ENCODE measurements around the gene OPRM1. TPM values are rescaled to one million over a fixed set of nuclear protein-coding genes. Genes with fewer than 3 reads are reported as not detected.

Gene OPRM1
- total and polyA plus RNA-seq, 4 experiments from 2014 or later = not detected

DNA sequence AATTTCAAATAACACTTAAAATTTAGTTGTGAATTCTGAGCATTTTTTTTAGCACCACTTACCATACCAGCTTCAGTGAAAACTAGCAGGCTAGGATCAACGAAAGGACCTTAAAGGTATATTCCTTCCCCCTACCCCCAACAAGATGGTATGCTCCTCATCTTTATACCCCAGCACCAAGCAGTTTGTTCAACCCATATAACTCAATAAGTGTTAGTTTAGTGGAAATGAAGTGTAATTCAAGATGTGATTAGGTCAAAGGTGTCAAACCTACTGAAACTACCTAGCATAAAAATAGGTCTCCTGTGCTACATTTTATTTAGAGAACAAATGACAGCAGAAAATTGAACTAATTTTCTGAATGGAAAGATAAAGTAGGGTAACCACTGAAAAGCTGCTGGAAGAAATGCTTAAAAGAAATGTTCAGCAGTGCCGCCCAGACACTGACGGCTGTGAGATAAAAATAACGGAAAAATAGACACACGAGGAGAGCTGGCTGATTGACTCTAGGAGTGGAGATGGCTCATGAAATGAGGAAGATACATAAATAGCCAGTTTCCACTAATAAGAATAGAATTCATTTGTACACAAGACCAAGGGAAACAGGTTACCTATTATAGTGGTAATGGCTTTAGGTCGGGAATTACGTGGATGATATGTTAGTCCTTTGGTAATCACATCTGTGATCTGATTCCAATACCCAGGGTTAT lies 222.8 kb downstream of the OPRM1 start:
- Histone ChIP-seq H3K9me3 (ENCODE audit: control insufficient read depth in 1 of 2, low read length in 2 of 2) (no peaks in the 10 kb centered on the region), H3K27ac (ENCODE audit: low read depth, low read length) (no peak overlapping the region), H3K27me3 (ENCODE audit: insufficient read depth, low read length) (no peaks in the 10 kb centered on the region), H3K4me3 (ENCODE audit: low read length in 2 of 2) (no peak overlapping the region), H3K36me3 (ENCODE audit: insufficient read depth, low read length) (no peaks in the 10 kb centered on the region), H3K4me1 (ENCODE audit: insufficient read depth, low read length) (peaks cover 10% of the 10 kb centered on the region)
- CTCF ChIA-PET (ENCODE audit: partially characterized antibody) = interaction anchor here (0.9 to 2.3 kb wide), 2 partner anchors 15 to 107 kb away, joined by 3 to 7 read pairs; no protein-coding TSS in a partner anchor
- Mint-ChIP-seq H3K4me3 (peak overlapping the region in 3 of 8 donors; percentile 9 to 38 (median 34)), H3K27me3 (no peaks in the 10 kb centered on the region), H3K36me3 (peaks cover 3% of the 10 kb centered on the region in 2 donors), H3K4me1 (peaks cover 16 to 22% (median 22%) of the 10 kb centered on the region in 4 donors), H3K9me3 (no peaks in the 10 kb centered on the region), H3K27ac (peak overlapping the region in 1 of 7 donors; percentile 83)
- intact Hi-C loops (cut with micrococcal nuclease) = no loop called here
- POLR2A ChIA-PET (ENCODE audit: partially characterized antibody) = no interaction called here
- DNase-seq = no peak

DNA sequence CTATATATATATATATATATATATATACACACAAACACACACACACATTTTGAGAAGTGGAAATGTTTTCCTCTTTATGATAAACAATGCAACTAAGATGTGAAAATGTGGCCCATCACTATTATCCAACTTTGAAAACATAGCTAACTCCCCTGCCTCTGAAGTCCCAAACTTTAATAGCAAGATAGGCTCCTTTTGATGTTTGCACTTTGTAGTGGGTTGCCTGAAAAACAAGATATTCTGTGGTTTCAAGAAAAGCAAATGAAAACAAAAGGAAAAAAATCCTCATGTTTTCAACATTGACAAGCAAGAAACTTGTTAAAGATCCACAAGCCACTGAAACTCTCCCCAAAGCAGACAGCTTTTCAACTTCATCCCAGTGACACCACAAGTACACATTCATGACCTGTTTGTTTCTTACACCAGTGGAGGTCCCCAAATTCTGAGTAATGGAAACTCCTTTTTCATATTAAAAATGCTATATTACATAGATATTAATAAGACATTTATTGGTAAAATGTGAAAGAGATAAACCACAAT lies 227.6 kb downstream of the OPRM1 start:
- Mint-ChIP-seq H3K4me3 (peak overlapping the region in 7 of 8 donors; percentile 4 to 79 (median 67)), H3K4me1 (peaks cover 17 to 28% (median 21%) of the 10 kb centered on the region in 4 donors), H3K27me3 (no peaks in the 10 kb centered on the region), H3K27ac (peak overlapping the region in 6 of 7 donors; percentile 3 to 85 (median 14)), H3K9me3 (no peaks in the 10 kb centered on the region), H3K36me3 (peaks cover 0 to 3% of the 10 kb centered on the region in 2 donors)
- ChIA-PET POLR2A (ENCODE audit: partially characterized antibody) (interaction anchor here (1.1 to 5.5 kb wide), 5 partner anchors 11 to 109 kb away, joined by 4 to 36 read pairs (median 5); no protein-coding TSS in a partner anchor), CTCF (ENCODE audit: partially characterized antibody) (interaction anchor here (1.0 to 4.3 kb wide), 6 partner anchors 11 to 112 kb away, joined by 3 to 23 read pairs (median 5); no protein-coding TSS in a partner anchor)
- Histone ChIP-seq H3K9me3 (ENCODE audit: control insufficient read depth in 1 of 2, low read length in 2 of 2) (no peaks in the 10 kb centered on the region), H3K4me1 (ENCODE audit: insufficient read depth, low read length) (peaks cover 26% of the 10 kb centered on the region), H3K27me3 (ENCODE audit: insufficient read depth, low read length) (no peaks in the 10 kb centered on the region), H3K27ac (ENCODE audit: low read depth, low read length) (no peak overlapping the region), H3K36me3 (ENCODE audit: insufficient read depth, low read length) (no peaks in the 10 kb centered on the region), H3K4me3 (ENCODE audit: low read length in 2 of 2) (no peak overlapping the region)
- peak in 2 of 5 donors; percentile 16 to 20 for DNase-seq
- intact Hi-C loops (cut with micrococcal nuclease) = loop anchor here (2.0 to 5.0 kb wide), 2 partner anchors 16 to 34 kb away; no protein-coding TSS in a partner anchor

DNA sequence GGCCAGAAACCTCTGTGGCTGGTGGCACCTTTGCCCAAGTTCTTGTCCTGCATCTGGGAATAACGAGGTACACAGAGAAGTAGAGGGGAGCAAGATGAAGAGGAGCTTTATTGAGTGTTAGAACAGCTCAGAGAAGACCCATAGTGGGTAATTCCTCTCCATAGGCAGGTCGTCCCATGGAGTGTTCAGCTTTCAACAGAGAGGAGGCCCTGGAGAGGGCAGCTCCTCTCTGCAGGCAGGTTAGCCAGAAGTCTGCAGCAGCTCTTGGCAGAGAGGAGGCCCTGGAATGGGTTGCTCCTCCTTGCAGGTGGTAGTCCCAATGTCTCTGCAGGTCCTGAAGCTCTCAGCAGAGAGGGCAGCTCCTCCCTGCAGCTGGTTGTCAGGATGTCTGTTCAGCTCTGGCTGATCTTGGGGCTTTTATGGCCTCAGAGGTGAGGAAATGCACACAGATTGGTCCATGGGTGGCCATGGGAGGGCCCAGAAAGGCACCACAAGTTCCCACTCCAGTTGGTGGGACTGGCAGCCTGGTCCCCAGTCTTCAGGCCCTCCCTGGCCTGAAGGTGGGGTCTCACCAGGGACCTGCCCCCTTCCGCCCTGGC lies 228.6 kb downstream of the OPRM1 start:
- peak overlapping the region in 5 of 7 donors; percentile 27 to 89 (median 58) for H3K27ac Mint-ChIP-seq
- ChIA-PET POLR2A (ENCODE audit: partially characterized antibody) (interaction anchor here (1.2 to 5.5 kb wide), 3 partner anchors 10 to 113 kb away, joined by 3 to 36 read pairs (median 5); no protein-coding TSS in a partner anchor), CTCF (ENCODE audit: partially characterized antibody) (interaction anchor here (0.7 to 4.3 kb wide), 9 partner anchors 8 to 115 kb away, joined by 3 to 23 read pairs (median 3); no protein-coding TSS in a partner anchor)
- peaks cover 17 to 24% (median 20%) of the 10 kb centered on the region in 4 donors for H3K4me1 Mint-ChIP-seq
- no peaks in the 10 kb centered on the region for H3K36me3 ChIP-seq (ENCODE audit: insufficient read depth, low read length)
- no peaks in the 10 kb centered on the region for H3K27me3 ChIP-seq (ENCODE audit: insufficient read depth, low read length)
- peaks cover 0 to 3% of the 10 kb centered on the region in 2 donors for H3K36me3 Mint-ChIP-seq
- H3K4me3 Mint-ChIP-seq = peak overlapping the region in 7 of 8 donors; percentile 48 to 74 (median 66)
- DNase-seq = peak in 1 of 5 donors; percentile 16
- H3K27ac ChIP-seq (ENCODE audit: low read depth, low read length) = no peak overlapping the region
- intact Hi-C loops (cut with micrococcal nuclease) = loop anchor here (2.0 to 5.0 kb wide), 2 partner anchors 17 to 35 kb away; no protein-coding TSS in a partner anchor
- no peak overlapping the region for H3K4me3 ChIP-seq (ENCODE audit: low read length in 2 of 2)
- H3K4me1 ChIP-seq (ENCODE audit: insufficient read depth, low read length) = peaks cover 26% of the 10 kb centered on the region
- no peaks in the 10 kb centered on the region for H3K27me3 Mint-ChIP-seq
- no peaks in the 10 kb centered on the region for H3K9me3 ChIP-seq (ENCODE audit: control insufficient read depth in 1 of 2, low read length in 2 of 2)
- no peaks in the 10 kb centered on the region for H3K9me3 Mint-ChIP-seq

- no peak overlapping the region for H3K27ac ChIP-seq (ENCODE audit: low read depth, low read length)
- DNase-seq = no peak
- Mint-ChIP-seq H3K27ac (peak overlapping the region in 4 of 7 donors; percentile 68 to 87 (median 78)), H3K36me3 (peaks cover 0 to 3% of the 10 kb centered on the region in 2 donors), H3K9me3 (no peaks in the 10 kb centered on the region), H3K4me1 (peaks cover 17 to 24% (median 20%) of the 10 kb centered on the region in 4 donors), H3K4me3 (peak overlapping the region in 4 of 8 donors; percentile 17 to 64 (median 32)), H3K27me3 (no peaks in the 10 kb centered on the region)
- intact Hi-C loops (cut with micrococcal nuclease) = loop anchor here (5.0 kb wide), 1 partner anchor 36 kb away; no protein-coding TSS in a partner anchor
- H3K27me3 ChIP-seq (ENCODE audit: insufficient read depth, low read length) = no peaks in the 10 kb centered on the region
- H3K4me1 ChIP-seq (ENCODE audit: insufficient read depth, low read length) = peaks cover 26% of the 10 kb centered on the region
- H3K4me3 ChIP-seq (ENCODE audit: low read length in 2 of 2) = no peak overlapping the region
- CTCF ChIA-PET (ENCODE audit: partially characterized antibody) = no interaction called here
- no peaks in the 10 kb centered on the region for H3K36me3 ChIP-seq (ENCODE audit: insufficient read depth, low read length)
- POLR2A ChIA-PET (ENCODE audit: partially characterized antibody) = interaction anchor here (5.5 kb wide), 1 partner anchor 20 kb away, joined by 36 read pairs; no protein-coding TSS in a partner anchor
- H3K9me3 ChIP-seq (ENCODE audit: control insufficient read depth in 1 of 2, low read length in 2 of 2) = no peaks in the 10 kb centered on the region
Observed at GRCh38 chr6:154268486-154268885, 229.4 kb downstream of the OPRM1 start.

DNA sequence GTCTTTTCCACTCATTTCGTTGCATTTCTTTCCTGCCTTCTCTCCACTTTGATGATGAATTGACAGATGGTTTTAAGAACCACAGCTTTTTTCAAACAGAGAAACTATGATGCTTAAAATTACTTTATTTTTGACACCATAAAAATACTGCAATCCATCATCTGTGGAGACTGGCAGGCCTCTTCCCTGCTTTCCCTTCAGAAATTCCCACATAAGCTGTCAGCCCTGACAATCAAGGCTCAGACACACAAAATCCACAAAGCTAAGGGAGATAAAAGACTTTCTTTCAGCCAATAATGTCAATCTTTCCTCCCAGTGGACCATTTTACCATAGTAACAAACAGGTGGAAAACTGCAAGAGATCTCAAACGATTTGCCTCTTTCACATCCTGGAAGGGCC lies 235.1 kb downstream of the OPRM1 start:
- H3K4me3 ChIP-seq (ENCODE audit: low read length in 2 of 2) = no peak overlapping the region
- Mint-ChIP-seq H3K36me3 (no peaks in the 10 kb centered on the region), H3K27ac (peak overlapping the region in 1 of 7 donors; percentile 4), H3K9me3 (no peaks in the 10 kb centered on the region), H3K4me1 (peaks cover 17 to 27% (median 22%) of the 10 kb centered on the region in 4 donors), H3K4me3 (no peak overlapping the region), H3K27me3 (no peaks in the 10 kb centered on the region)
- peaks cover 16% of the 10 kb centered on the region for H3K4me1 ChIP-seq (ENCODE audit: insufficient read depth, low read length)
- intact Hi-C loops (cut with micrococcal nuclease) = loop anchor here (10.0 kb wide), 1 partner anchor 101 kb away; no protein-coding TSS in a partner anchor
- POLR2A ChIA-PET (ENCODE audit: partially characterized antibody) = interaction anchor here (1.6 to 3.0 kb wide), 2 partner anchors 26 to 117 kb away, joined by 12 to 13 read pairs; no protein-coding TSS in a partner anchor
- H3K27ac ChIP-seq (ENCODE audit: low read depth, low read length) = no peak overlapping the region
- H3K36me3 ChIP-seq (ENCODE audit: insufficient read depth, low read length) = no peaks in the 10 kb centered on the region
- H3K9me3 ChIP-seq (ENCODE audit: control insufficient read depth in 1 of 2, low read length in 2 of 2) = no peaks in the 10 kb centered on the region
- DNase-seq = no peak
- CTCF ChIA-PET (ENCODE audit: partially characterized antibody) = interaction anchor here (1.0 to 9.6 kb wide), 9 partner anchors 10 to 118 kb away, joined by 3 to 323 read pairs (median 5); no protein-coding TSS in a partner anchor
- no peaks in the 10 kb centered on the region for H3K27me3 ChIP-seq (ENCODE audit: insufficient read depth, low read length)

DNA sequence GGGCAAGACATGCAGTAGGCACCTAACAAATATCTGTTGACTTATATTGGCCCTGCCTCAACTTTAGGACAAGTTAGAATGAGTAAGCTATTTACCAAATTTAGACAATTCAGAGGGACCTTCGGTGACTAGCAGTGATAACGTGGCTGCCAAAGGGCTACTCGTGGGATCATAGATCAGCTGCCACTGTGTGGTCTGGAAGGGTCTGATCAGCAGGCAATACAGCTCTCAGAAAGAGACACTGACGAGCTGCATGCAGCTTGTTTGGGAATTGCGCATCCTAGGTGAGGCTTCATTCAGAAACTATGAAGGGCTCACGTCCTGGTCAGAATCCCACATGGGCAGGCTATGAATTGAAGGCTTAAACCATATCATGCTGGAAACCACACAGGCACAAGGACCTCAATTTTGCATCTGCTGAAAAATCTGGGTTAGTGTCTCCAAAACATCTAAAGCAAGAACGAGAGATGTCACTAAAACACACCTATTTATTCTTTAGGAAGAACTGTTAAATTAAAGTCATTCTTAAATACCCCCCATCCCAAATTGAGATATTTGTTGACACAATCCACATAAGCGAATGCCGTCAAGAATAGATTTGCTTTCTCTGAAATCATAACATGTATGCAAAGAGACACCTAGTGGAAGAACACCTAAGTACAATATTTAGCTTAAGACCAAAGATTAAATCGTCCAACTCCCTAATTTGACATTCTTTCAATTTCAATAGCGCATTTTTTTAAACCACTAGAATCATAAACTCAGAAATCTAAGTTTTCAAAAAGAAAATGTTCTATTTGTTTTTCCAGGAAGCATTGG lies 238.0 kb downstream of the OPRM1 start:
- H3K27me3 ChIP-seq (ENCODE audit: insufficient read depth, low read length) = no peaks in the 10 kb centered on the region
- peaks cover 16% of the 10 kb centered on the region for H3K4me1 ChIP-seq (ENCODE audit: insufficient read depth, low read length)
- CTCF ChIA-PET (ENCODE audit: partially characterized antibody) = interaction anchor here (1.0 to 9.6 kb wide), 34 partner anchors 10 to 136 kb away, joined by 3 to 323 read pairs (median 6); no protein-coding TSS in a partner anchor
- Mint-ChIP-seq H3K36me3 (no peaks in the 10 kb centered on the region), H3K4me3 (peak overlapping the region; percentile 54 to 91 (median 79)), H3K4me1 (peaks cover 17 to 27% (median 22%) of the 10 kb centered on the region in 4 donors), H3K27me3 (no peaks in the 10 kb centered on the region), H3K9me3 (no peaks in the 10 kb centered on the region), H3K27ac (peak overlapping the region; percentile 2 to 85 (median 57))
- intact Hi-C loops (cut with micrococcal nuclease) = loop anchor here (1.0 to 10.0 kb wide), 4 partner anchors 30 to 123 kb away; no protein-coding TSS in a partner anchor
- POLR2A ChIA-PET (ENCODE audit: partially characterized antibody) = interaction anchor here (0.8 to 2.4 kb wide), 10 partner anchors 10 to 124 kb away, joined by 3 to 21 read pairs (median 4); no protein-coding TSS in a partner anchor
- no peaks in the 10 kb centered on the region for H3K9me3 ChIP-seq (ENCODE audit: control insufficient read depth in 1 of 2, low read length in 2 of 2)
- peak in 4 of 5 donors; percentile 61 to 65 (median 63) for DNase-seq
- no peak overlapping the region for H3K27ac ChIP-seq (ENCODE audit: low read depth, low read length)
- H3K4me3 ChIP-seq (ENCODE audit: low read length in 2 of 2) = peak overlapping the region in 1 of 2 donors; percentile 26
- H3K36me3 ChIP-seq (ENCODE audit: insufficient read depth, low read length) = no peaks in the 10 kb centered on the region

Measured in CD4-positive, alpha-beta memory T cell (primary cell).